ENCODE data around the gene FGB.

DNA sequence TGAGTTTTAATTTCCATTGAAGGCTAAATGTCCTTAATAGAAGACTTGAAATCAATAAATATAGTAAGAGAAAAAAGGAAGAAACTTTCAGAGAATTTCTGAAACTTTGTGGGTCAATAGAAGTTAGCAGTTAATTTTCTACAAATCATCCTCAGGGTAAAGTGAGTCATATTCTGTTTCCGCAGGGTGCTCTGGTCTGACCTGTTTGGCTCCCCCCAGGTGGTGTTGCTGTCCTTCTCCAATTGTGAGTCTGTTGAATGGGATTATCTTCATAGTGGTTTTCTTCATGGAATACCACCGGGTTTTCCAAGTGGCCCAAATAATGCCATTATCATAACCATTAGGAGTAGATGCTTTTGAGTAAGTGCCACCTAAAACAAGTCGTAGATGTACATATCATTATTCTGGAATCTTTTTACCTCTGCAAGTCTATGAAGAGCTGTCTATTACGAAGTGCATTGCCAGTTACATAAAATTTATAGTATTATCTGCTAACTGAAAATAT lies 41.9 kb downstream of the FGB start:
- TF ChIP-seq, protein P1, sequence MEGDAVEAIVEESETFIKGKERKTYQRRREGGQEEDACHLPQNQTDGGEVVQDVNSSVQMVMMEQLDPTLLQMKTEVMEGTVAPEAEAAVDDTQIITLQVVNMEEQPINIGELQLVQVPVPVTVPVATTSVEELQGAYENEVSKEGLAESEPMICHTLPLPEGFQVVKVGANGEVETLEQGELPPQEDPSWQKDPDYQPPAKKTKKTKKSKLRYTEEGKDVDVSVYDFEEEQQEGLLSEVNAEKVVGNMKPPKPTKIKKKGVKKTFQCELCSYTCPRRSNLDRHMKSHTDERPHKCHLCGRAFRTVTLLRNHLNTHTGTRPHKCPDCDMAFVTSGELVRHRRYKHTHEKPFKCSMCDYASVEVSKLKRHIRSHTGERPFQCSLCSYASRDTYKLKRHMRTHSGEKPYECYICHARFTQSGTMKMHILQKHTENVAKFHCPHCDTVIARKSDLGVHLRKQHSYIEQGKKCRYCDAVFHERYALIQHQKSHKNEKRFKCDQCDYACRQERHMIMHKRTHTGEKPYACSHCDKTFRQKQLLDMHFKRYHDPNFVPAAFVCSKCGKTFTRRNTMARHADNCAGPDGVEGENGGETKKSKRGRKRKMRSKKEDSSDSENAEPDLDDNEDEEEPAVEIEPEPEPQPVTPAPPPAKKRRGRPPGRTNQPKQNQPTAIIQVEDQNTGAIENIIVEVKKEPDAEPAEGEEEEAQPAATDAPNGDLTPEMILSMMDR (conservative IDR thresholded peaks at IDR 0.05; ENCODE audit: low read depth in 2 of 2) = no peak
- TF ChIP-seq CREB1 (CRISPR knock-in tag; IDR thresholded peaks at IDR 0.05; ENCODE audit: low read depth) (no peak), EZH2 (IDR thresholded peaks at IDR 0.05; ENCODE audit: low read depth, unreplicated experiment) (no peak), POLR2AphosphoS5 (IDR thresholded peaks at IDR 0.05; ENCODE audit: low read depth) (no peak), ZNF114 (CRISPR knock-in tag; IDR thresholded peaks at IDR 0.05) (no peak), NANOG (IDR thresholded peaks at IDR 0.05; ENCODE audit: borderline replicate concordance) (no peak), JUNB (IDR thresholded peaks at IDR 0.05; ENCODE audit: unreplicated experiment) (no peak), EZH2phosphoT487 (IDR thresholded peaks at IDR 0.05; ENCODE audit: unreplicated experiment) (no peak), STAT1 (IDR thresholded peaks at IDR 0.05; ENCODE audit: unreplicated experiment) (no peak)
- TF ChIP-seq, protein P2, sequence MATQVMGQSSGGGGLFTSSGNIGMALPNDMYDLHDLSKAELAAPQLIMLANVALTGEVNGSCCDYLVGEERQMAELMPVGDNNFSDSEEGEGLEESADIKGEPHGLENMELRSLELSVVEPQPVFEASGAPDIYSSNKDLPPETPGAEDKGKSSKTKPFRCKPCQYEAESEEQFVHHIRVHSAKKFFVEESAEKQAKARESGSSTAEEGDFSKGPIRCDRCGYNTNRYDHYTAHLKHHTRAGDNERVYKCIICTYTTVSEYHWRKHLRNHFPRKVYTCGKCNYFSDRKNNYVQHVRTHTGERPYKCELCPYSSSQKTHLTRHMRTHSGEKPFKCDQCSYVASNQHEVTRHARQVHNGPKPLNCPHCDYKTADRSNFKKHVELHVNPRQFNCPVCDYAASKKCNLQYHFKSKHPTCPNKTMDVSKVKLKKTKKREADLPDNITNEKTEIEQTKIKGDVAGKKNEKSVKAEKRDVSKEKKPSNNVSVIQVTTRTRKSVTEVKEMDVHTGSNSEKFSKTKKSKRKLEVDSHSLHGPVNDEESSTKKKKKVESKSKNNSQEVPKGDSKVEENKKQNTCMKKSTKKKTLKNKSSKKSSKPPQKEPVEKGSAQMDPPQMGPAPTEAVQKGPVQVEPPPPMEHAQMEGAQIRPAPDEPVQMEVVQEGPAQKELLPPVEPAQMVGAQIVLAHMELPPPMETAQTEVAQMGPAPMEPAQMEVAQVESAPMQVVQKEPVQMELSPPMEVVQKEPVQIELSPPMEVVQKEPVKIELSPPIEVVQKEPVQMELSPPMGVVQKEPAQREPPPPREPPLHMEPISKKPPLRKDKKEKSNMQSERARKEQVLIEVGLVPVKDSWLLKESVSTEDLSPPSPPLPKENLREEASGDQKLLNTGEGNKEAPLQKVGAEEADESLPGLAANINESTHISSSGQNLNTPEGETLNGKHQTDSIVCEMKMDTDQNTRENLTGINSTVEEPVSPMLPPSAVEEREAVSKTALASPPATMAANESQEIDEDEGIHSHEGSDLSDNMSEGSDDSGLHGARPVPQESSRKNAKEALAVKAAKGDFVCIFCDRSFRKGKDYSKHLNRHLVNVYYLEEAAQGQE (IDR thresholded peaks at IDR 0.05; ENCODE audit: unreplicated experiment) = no peak

Data from GM23338 (cell line).